Measurements from ENCODE around the gene BCL2L1.

The BCL2L1 gene

DNA sequence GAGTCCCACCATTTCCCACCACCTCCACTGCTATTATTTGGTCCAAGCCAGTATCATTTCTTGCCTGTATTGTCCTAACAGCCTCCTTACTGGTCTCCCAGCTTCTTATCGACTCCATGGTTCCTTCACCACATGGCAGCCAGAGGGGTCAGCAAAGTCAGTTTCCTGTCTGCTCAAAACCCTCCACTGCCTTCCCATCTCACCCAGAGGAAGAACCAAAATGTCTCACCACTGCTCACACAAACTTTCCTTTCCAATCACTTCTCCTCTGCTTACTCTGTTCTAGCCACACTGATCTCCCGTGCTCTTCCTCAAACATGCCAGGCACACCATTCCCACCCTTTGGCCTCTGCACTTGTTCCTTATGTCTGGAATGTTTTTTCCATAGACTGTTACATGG is 39.7 kb downstream of the BCL2L1 start:
- H3K27me3 ChIP-seq, result no peaks in the 10 kb centered on the region
- H3K27ac ChIP-seq, result no peak overlapping the region
- H3K9me3 ChIP-seq, result no peaks in the 10 kb centered on the region
- TF ChIP-seq, protein P1, sequence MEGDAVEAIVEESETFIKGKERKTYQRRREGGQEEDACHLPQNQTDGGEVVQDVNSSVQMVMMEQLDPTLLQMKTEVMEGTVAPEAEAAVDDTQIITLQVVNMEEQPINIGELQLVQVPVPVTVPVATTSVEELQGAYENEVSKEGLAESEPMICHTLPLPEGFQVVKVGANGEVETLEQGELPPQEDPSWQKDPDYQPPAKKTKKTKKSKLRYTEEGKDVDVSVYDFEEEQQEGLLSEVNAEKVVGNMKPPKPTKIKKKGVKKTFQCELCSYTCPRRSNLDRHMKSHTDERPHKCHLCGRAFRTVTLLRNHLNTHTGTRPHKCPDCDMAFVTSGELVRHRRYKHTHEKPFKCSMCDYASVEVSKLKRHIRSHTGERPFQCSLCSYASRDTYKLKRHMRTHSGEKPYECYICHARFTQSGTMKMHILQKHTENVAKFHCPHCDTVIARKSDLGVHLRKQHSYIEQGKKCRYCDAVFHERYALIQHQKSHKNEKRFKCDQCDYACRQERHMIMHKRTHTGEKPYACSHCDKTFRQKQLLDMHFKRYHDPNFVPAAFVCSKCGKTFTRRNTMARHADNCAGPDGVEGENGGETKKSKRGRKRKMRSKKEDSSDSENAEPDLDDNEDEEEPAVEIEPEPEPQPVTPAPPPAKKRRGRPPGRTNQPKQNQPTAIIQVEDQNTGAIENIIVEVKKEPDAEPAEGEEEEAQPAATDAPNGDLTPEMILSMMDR (IDR thresholded peaks at IDR 0.05), result no peak
- H3K4me1 ChIP-seq (ENCODE audit: control insufficient read depth in 1 of 2, insufficient read depth in 1 of 2, low read depth in 1 of 2, low read length in 1 of 2), result peaks cover 9 to 12% of the 10 kb centered on the region in 2 experiments
- no peak overlapping the region for H3K4me3 ChIP-seq (ENCODE audit: low read depth in 1 of 2, low read length in 1 of 2)
- peaks cover 34% of the 10 kb centered on the region for H3K36me3 ChIP-seq

DNA sequence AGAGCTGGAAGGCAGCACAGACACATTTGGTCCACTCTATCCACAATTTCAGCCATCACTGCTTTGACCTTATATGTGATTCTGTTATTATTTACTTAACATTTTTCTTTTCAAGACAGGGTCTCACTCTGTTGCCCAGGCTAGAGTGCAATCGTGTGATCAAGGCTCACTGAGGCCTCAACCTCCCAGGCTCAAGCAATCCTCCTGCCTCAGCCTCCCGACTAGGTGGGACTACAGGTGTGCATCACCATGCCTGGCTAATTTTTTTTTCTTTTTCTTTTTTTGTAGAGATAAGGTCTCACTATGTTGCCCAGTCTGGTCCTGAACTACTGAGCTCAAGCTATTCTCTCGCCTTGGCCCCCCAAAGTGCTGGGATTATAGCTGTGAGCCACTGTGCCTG is 40.3 kb downstream of the BCL2L1 start:
- no peak overlapping the region for H3K4me3 ChIP-seq (ENCODE audit: low read depth in 1 of 2, low read length in 1 of 2)
- no peaks in the 10 kb centered on the region for H3K27me3 ChIP-seq
- H3K4me1 ChIP-seq (ENCODE audit: control insufficient read depth in 1 of 2, insufficient read depth in 1 of 2, low read depth in 1 of 2, low read length in 1 of 2), result peaks cover 12 to 14% of the 10 kb centered on the region in 2 experiments
- no peaks in the 10 kb centered on the region for H3K9me3 ChIP-seq
- H3K27ac ChIP-seq, result no peak overlapping the region
- H3K36me3 ChIP-seq, result peaks cover 34% of the 10 kb centered on the region
- TF ChIP-seq, protein P1 (IDR thresholded peaks at IDR 0.05), result no peak

- Histone ChIP-seq H3K9me3 (no peaks in the 10 kb centered on the region), H3K27me3 (no peaks in the 10 kb centered on the region), H3K36me3 (peaks cover 34% of the 10 kb centered on the region), H3K4me1 (ENCODE audit: control insufficient read depth in 1 of 2, insufficient read depth in 1 of 2, low read depth in 1 of 2, low read length in 1 of 2) (peaks cover 8 to 18% of the 10 kb centered on the region in 2 experiments), H3K4me3 (ENCODE audit: low read depth in 1 of 2, low read length in 1 of 2) (no peak overlapping the region), H3K27ac (no peak overlapping the region)
- TF ChIP-seq, protein P1 (IDR thresholded peaks at IDR 0.05), result no peak
Observed at GRCh38 chr20:31681769-31682168, 40.9 kb downstream of the BCL2L1 start.

- Histone ChIP-seq H3K27ac (no peak overlapping the region), H3K4me1 (ENCODE audit: control insufficient read depth in 1 of 2, insufficient read depth in 1 of 2, low read depth in 1 of 2, low read length in 1 of 2) (peaks cover 8 to 18% of the 10 kb centered on the region in 2 experiments), H3K4me3 (ENCODE audit: low read depth in 1 of 2, low read length in 1 of 2) (no peak overlapping the region), H3K36me3 (peaks cover 34% of the 10 kb centered on the region), H3K27me3 (no peaks in the 10 kb centered on the region), H3K9me3 (no peaks in the 10 kb centered on the region)
- TF ChIP-seq, protein P1 (IDR thresholded peaks at IDR 0.05), result no peak
Observed at GRCh38 chr20:31681128-31681727, 41.4 kb downstream of the BCL2L1 start.

- H3K36me3 ChIP-seq, result peaks cover 34% of the 10 kb centered on the region
- no peak overlapping the region for H3K27ac ChIP-seq
- TF ChIP-seq, protein P1 (IDR thresholded peaks at IDR 0.05), result no peak
- no peak overlapping the region for H3K4me3 ChIP-seq (ENCODE audit: low read depth in 1 of 2, low read length in 1 of 2)
- H3K4me1 ChIP-seq (ENCODE audit: control insufficient read depth in 1 of 2, insufficient read depth in 1 of 2, low read depth in 1 of 2, low read length in 1 of 2), result peaks cover 12 to 23% of the 10 kb centered on the region in 2 experiments
- H3K9me3 ChIP-seq, result no peaks in the 10 kb centered on the region
- H3K27me3 ChIP-seq, result no peaks in the 10 kb centered on the region
Observed at GRCh38 chr20:31680286-31681127, 42.2 kb downstream of the BCL2L1 start.

All from neutrophil (primary cell).